GM23248 (cell line): Measurements from ENCODE around the gene PPP6R3.

Experiments
- EZH2 ChIP-seq: fragments of 200-600 bp; sonication (generic); IDR thresholded peaks from 2 replicates; pipeline ENCODE4 v1.6.1; 2018; ENCODE audit warnings: antibody characterized with exemption, mild to moderate bottlenecking; ENCODE audit not compliant: insufficient read depth, poor library complexity, severe bottlenecking
- EZH2phosphoT487 ChIP-seq: fragments of 200-600 bp; sonication (generic); IDR thresholded peaks from 2 replicates; pipeline ENCODE4 v1.6.1; 2018; ENCODE audit warnings: antibody characterized with exemption, moderate library complexity, mild to moderate bottlenecking, low read depth; ENCODE audit not compliant: insufficient read depth

GRCh38 chr11:68551777-68552176 lies 91.2 kb downstream of the PPP6R3 start:
- TF ChIP-seq EZH2 (no peak), EZH2phosphoT487 (no peak)
